ENCODE results near the gene EPHB1.

Gene EPHB1

DNA sequence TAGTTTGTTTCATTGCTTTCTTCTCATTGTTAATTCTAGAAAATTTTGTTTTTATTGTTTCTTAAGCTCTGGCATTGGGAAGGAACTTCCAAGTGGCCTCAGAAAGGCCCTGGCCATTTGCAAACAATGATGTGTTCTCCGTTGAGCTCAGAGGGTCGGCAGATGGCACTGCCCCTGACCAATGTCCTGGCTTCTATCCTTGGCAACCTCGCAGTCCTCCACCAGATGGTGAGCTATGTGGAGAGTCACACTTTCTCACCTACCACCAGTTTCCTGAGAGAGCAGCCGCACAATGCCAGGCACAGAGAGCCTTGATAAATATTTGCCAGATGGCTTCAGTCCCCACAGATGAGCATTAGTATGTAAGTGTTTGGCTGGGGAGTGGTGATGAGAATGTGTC, 343.7 kb downstream of the EPHB1 start:
- DNase-seq: no peak

- DNase-seq: no peak
Measured at GRCh38 chr3:135140591-135140990, 345.5 kb downstream of the EPHB1 start.

GRCh38 chr3:135141160-135141559, 346.1 kb downstream of the EPHB1 start:
- DNase-seq: no peak

GRCh38 chr3:135141672-135142071, 346.6 kb downstream of the EPHB1 start:
- DNase-seq: no peak

GRCh38 chr3:135142530-135142929, 347.5 kb downstream of the EPHB1 start:
- no peak for DNase-seq

DNA sequence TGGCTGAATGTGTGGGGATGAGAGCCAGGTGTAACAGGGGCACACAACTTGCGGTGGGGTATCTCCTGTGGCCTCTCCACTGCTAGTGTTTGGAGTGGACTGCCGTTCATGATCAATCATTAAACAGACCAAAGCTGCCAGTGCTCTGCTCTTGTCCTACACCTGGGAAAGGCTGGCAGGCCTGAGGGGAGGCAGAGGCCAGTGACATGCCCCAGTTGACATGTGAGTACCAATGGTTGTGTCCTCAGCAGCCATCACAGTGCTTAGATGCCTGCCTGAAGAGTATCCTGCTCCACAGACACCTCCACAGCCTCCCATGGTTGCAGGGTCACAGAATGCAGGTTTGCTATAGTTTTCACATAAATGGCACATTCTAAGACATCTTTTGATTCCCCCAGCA, 348.4 kb downstream of the EPHB1 start:
- DNase-seq: no peak

- no peak for DNase-seq
Measured at GRCh38 chr3:135145581-135145980, 350.5 kb downstream of the EPHB1 start.

DNA sequence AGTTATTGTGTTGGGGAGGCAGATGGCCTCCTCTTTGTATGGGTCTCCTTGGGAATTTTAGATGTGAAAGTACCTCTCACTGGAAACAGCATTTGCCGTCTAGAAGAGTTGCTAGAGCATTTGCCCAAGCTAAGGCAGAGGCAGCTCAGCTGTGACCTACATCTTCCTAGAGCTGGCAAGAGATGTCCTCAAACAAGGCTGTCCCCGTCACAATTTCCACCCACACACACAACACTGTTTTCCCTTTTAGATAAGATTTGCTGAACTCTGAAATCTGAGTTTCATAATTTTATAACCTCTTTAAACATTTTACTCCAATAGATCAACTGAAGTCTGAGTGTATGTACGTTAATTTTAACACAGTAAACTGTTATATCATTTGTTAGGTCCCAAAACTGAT, 352.6 kb downstream of the EPHB1 start:
- no peak for DNase-seq

DNA sequence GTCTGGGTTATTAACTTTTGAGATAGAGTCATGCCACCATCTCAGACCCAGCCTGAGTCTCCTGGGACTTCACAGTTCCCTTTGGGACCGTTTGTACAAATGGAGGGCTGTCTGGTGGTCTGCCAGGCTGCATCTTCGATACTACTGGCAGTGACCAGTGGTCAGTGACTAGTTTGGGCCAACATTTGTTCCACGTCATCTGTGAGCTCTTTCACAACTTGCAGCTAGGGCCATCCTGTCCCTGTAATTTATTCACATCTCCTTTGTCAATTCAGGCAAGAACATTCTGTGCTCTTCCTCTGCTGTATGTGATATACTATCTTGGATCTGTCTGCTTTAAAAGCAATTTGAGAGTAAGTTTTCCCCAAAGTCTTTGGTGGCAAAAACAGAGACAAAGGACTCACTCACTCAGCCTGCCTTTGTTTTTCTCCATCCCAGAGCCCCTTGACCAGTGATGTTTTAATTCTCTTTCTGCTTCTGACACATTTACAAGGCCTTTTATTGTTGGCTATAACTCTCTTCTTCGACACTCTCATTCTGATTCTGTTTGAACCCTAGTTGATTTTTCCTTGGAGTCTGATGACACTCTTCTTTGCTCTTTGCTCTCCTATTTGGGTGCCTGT, 353.4 kb downstream of the EPHB1 start:
- no peak for DNase-seq

- no peak for DNase-seq
Measured at GRCh38 chr3:135149707-135150681, 354.9 kb downstream of the EPHB1 start.

DNA sequence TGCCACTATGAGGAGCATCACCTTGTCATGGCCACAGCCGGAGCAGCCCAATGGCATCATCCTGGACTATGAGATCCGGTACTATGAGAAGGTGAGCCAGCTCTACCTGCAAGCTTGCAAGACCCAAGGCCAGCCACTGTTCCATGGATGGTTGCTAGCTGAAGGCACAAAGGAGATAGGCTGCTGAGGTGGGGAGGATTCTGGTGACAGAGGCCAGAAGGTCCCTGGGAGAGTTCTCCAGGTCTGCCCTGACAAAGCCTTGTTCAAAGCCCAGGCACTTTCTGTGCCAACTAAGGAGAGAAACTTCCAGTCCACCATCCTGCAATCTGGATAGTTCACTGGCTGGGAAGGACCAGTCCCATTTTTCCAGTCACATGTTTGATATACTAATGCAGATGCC, 359.1 kb downstream of the EPHB1 start:
- DNase-seq: no peak

GRCh38 chr3:135155228-135155627, 360.2 kb downstream of the EPHB1 start:
- no peak for DNase-seq

- DNase-seq: no peak
Measured at GRCh38 chr3:135155791-135156190, 360.7 kb downstream of the EPHB1 start.

- DNase-seq: no peak
Measured at GRCh38 chr3:135157045-135157740, 362.1 kb downstream of the EPHB1 start.

- DNase-seq: no peak
Measured at GRCh38 chr3:135158520-135158919, 363.5 kb downstream of the EPHB1 start.

DNA sequence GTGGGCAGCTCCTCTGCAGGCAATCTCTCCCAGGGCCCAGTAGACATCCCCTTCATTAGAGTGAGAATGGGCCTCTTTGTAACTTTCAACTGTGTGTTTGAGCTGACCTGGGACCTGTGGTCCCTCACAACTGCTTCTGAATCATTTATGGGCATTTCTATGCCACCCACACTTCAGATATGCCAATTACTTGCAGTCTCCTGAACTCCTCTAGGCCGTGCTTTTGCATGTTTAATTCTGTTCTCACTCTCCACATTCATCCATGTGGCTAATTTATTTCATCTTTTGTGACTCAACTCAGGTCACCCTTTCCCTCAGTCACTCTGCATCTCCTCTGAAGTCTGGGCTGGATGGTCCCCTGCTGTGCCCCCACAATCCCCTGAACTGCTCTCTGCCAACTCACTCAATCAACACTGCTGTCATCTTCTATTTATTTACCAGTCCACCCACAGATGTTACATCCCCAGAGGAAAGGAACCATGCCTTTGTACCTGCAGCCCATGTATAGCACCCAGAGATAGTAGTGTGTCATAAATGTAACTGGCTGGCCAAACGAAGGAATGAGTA, 364.7 kb downstream of the EPHB1 start:
- DNase-seq: no peak

GRCh38 chr3:135161425-135161824, 366.4 kb downstream of the EPHB1 start:
- DNase-seq: no peak

GRCh38 chr3:135163701-135164100, 368.6 kb downstream of the EPHB1 start:
- DNase-seq: no peak

- DNase-seq: no peak
Measured at GRCh38 chr3:135165260-135165659, 370.2 kb downstream of the EPHB1 start.

- DNase-seq: no peak
Measured at GRCh38 chr3:135166266-135166825, 371.3 kb downstream of the EPHB1 start.

DNA sequence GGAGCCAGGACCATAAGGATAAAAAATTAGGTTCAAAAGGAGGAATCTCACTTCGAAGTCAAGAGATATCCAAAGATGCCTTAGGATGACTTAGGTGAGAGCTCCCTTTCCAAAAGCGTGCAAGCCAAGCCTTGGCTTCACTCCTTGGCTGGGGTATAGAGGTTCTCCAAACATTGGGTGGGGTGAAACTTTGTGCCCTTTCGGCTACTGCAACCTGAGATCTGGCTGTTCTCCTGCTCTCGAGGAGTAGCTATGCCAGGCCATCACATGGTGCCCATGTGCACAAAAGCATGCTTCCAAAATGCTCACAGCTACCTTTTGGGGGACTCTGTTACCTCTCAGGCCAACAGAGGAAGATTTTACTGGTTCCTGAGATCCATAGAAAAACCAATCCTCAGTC, 373.8 kb downstream of the EPHB1 start:
- no peak for DNase-seq

DNA sequence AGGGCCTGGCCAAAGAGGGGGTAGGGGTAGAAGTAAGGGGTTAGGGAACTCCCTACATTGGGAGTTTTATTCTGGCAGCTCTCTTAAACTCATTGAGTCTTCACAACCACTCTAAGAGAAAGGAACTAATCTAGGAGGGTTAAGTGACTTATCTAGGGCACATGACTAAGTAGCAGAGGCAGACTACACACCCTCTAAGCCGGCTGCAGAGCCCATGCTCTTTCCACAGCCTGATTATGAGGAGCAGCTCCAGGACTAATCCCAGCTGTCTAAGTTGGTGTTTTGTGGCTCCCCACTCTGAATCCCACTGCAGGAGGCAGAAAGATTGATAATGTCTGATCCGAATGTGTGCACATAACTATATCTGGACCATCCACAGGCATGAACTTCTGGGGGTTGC, 374.6 kb downstream of the EPHB1 start:
- DNase-seq: no peak

- no peak for DNase-seq
Measured at GRCh38 chr3:135170732-135171131, 375.7 kb downstream of the EPHB1 start.

Data from activated CD4-positive, alpha-beta T cell treated with anti-CD3 and anti-CD28 coated beads for 1 hour (primary cell).